Stomach smooth muscle (tissue), 2 donors: ENCODE data around the gene PTPN5.
"Not testable (repeated sequence)": the region's sequence is repeated elsewhere in the genome, so short reads cannot be mapped to it uniquely, and the experiment has no call there.

ENCODE experiments used
- H3K27ac ChIP-seq: one replicate; pipeline ENCODE4 v1.7.0; 2013; ENCODE audit warnings: mild to moderate bottlenecking, low read length, inconsistent platforms
- H3K27me3 ChIP-seq, 2 donors: one replicate each; pipeline ENCODE4 v1.7.0; 2013; ENCODE audit warnings: low read length in 2 of 2; ENCODE audit not compliant: insufficient read depth in 2 of 2, control insufficient read depth in 1 of 2
- H3K36me3 ChIP-seq, 2 donors: one replicate each; pipeline ENCODE4 v1.7.0; 2013; ENCODE audit warnings: low read length in 2 of 2; ENCODE audit not compliant: control insufficient read depth in 2 of 2, insufficient read depth in 2 of 2
- H3K4me1 ChIP-seq: one replicate; pipeline ENCODE4 v1.7.0; 2013; ENCODE audit warnings: low read length; ENCODE audit not compliant: control insufficient read depth, insufficient read depth
- H3K4me3 ChIP-seq, 2 donors: one replicate each; pipeline ENCODE4 v1.7.0; 2013; ENCODE audit warnings: low read length in 2 of 2
- H3K9ac ChIP-seq, 2 donors: one replicate each; pipeline ENCODE4 v1.7.0; 2013; ENCODE audit warnings: low read length in 2 of 2, mild to moderate bottlenecking in 1 of 2
- H3K9me3 ChIP-seq, 2 donors: one replicate each; pipeline ENCODE4 v1.7.0; 2013; ENCODE audit warnings: low read length in 2 of 2; ENCODE audit not compliant: control insufficient read depth in 2 of 2
- donor health status: healthy.
- donor health status: Pancreatic carcinoma.

PTPN5 gene

GRCh38 chr11:18681949-18682348 is 109.6 kb downstream of the PTPN5 start:
- not testable (repeated sequence) for H3K27ac ChIP-seq, H3K9ac ChIP-seq, H3K9me3 ChIP-seq, H3K36me3 ChIP-seq, H3K27me3 ChIP-seq, H3K4me3 ChIP-seq, H3K4me1 ChIP-seq
